GM23338 (cell line): ENCODE measurements around the gene ARHGAP27. TPM values are rescaled to one million over a fixed set of nuclear protein-coding genes. Genes with fewer than 3 reads are reported as not detected.
A peak's percentile ranks its signal among the peaks of the same experiment; 100 is the strongest.

Source experiments
- ATAC-seq: fragments of 200-7000 bp; cut with Tn5 transposase; 3 replicates; pipeline ENCODE4 v1.9.1; 2020
- DNase-seq: peaks from one replicate; pipeline ENCODE4 v3.0.0-alpha.2; 2015; ENCODE audit warnings: low spot score
- H2AFZ ChIP-seq: fragments of 200-600 bp; sonication (generic); 2 replicates; pipeline ENCODE4 v1.8.0; 2016; ENCODE audit warnings: antibody characterized with exemption, mild to moderate bottlenecking, moderate library complexity
- H3F3A ChIP-seq: fragments of 200-600 bp; sonication (generic); replicated peaks from 2 replicates; pipeline ENCODE4 v1.8.0; 2017; ENCODE audit warnings: antibody characterized with exemption, mixed run types, low read depth
- H3K27ac ChIP-seq: fragments of 200-600 bp; sonication (generic); 2 replicates; pipeline ENCODE4 v1.6.1; 2016; ENCODE audit warnings: low read depth
- H3K27me3 ChIP-seq: fragments of 200-600 bp; sonication (generic); 2 replicates; pipeline ENCODE4 v1.8.0; 2016; ENCODE audit warnings: mild to moderate bottlenecking, mixed run types, moderate library complexity; ENCODE audit not compliant: insufficient read depth
- H3K36me3 ChIP-seq: fragments of 200-600 bp; sonication (generic); 2 replicates; pipeline ENCODE4 v1.8.0; 2016; ENCODE audit warnings: mild to moderate bottlenecking; ENCODE audit not compliant: insufficient read depth
- H3K4me1 ChIP-seq: fragments of 200-600 bp; sonication (generic); 2 replicates; pipeline ENCODE4 v1.8.0; 2016; ENCODE audit warnings: mild to moderate bottlenecking, moderate library complexity; ENCODE audit not compliant: insufficient read depth
- H3K4me2 ChIP-seq: fragments of 200-600 bp; sonication (generic); 2 replicates; pipeline ENCODE4 v1.7.1; 2017; ENCODE audit warnings: mixed run types
- H3K4me3 ChIP-seq: fragments of 200-600 bp; sonication (generic); 2 replicates; pipeline ENCODE4 v1.6.1; 2016; ENCODE audit warnings: mixed run types
- H3K79me2 ChIP-seq: fragments of 200-600 bp; sonication (generic); replicated peaks from 2 replicates; pipeline ENCODE4 v1.8.0; 2017; ENCODE audit warnings: mild to moderate bottlenecking; ENCODE audit not compliant: insufficient read depth
- H3K9me2 ChIP-seq: fragments of 200-600 bp; sonication (generic); 2 replicates; pipeline ENCODE4 v1.8.0; 2017; ENCODE audit not compliant: insufficient read depth
- H4K20me1 ChIP-seq: fragments of 200-600 bp; sonication (generic); replicated peaks from 2 replicates; pipeline ENCODE4 v1.8.0; 2017; ENCODE audit warnings: mild to moderate bottlenecking; ENCODE audit not compliant: insufficient read depth
- H3K27ac Mint-ChIP-seq: 2 replicates; pipeline ENCODE4 v1.8.0; 2020; ENCODE audit warnings: inconsistent platforms, mild to moderate bottlenecking, moderate library complexity, mixed read lengths
- H3K27me3 Mint-ChIP-seq: 3 replicates; pipeline ENCODE4 v1.8.0; 2022; ENCODE audit warnings: low read depth, mild to moderate bottlenecking, moderate library complexity, mixed read lengths, inconsistent platforms; ENCODE audit not compliant: insufficient read depth, poor library complexity
- H3K36me3 Mint-ChIP-seq: 3 replicates; pipeline ENCODE4 v1.8.0; 2021; ENCODE audit warnings: low read depth, mild to moderate bottlenecking, inconsistent platforms, moderate library complexity, mixed read lengths
- H3K4me1 Mint-ChIP-seq: 3 replicates; pipeline ENCODE4 v1.8.0; 2020; ENCODE audit warnings: mild to moderate bottlenecking, inconsistent platforms, mixed read lengths
- H3K4me3 Mint-ChIP-seq: 3 replicates; pipeline ENCODE4 v1.8.0; 2021; ENCODE audit warnings: moderate library complexity, mild to moderate bottlenecking, inconsistent platforms, mixed read lengths
- H3K9me3 Mint-ChIP-seq: 3 replicates; pipeline ENCODE4 v1.8.0; 2020; ENCODE audit warnings: moderate library complexity, mild to moderate bottlenecking, inconsistent platforms, mixed read lengths
- CREB1 ChIP-seq: fragments of 250-450 bp; sonication (Bioruptor Pico); IDR thresholded peaks from 2 replicates; pipeline ENCODE4 v1.5.0; 2020; ENCODE audit warnings: low read depth, mild to moderate bottlenecking, moderate library complexity
- CTCF ChIP-seq, 2 experiments: fragments of 200-600 bp in 1 of 2; sonication (generic) in 1 of 2; conservative IDR thresholded peaks; 2 replicates each; pipeline versions ENCODE4 v1.5.1 to v1.6.1; 2016 to 2017; ENCODE audit warnings: antibody characterized with exemption in 2 of 2, low read depth in 2 of 2, mild to moderate bottlenecking in 2 of 2, moderate library complexity in 1 of 2
- ETS1 ChIP-seq: IDR thresholded peaks from 2 replicates; pipeline ENCODE4 v1.6.1; 2016; ENCODE audit warnings: antibody characterized with exemption
- EZH2 ChIP-seq: fragments of 200-600 bp; sonication (generic); IDR thresholded peaks from one replicate; pipeline ENCODE4 v1.8.0; 2017; ENCODE audit warnings: antibody characterized with exemption, mild to moderate bottlenecking, low read depth; ENCODE audit not compliant: unreplicated experiment
- EZH2phosphoT487 ChIP-seq: fragments of 200-600 bp; sonication (generic); IDR thresholded peaks from one replicate; pipeline ENCODE4 v1.8.1; 2018; ENCODE audit warnings: antibody characterized with exemption; ENCODE audit not compliant: unreplicated experiment
- JUNB ChIP-seq: IDR thresholded peaks from one replicate; pipeline ENCODE4 v1.6.1; 2016; ENCODE audit warnings: antibody characterized with exemption; ENCODE audit not compliant: unreplicated experiment
- NANOG ChIP-seq: IDR thresholded peaks from 2 replicates; pipeline ENCODE4 v1.6.1; 2016; ENCODE audit warnings: antibody characterized with exemption, borderline replicate concordance
- POLR2AphosphoS5 ChIP-seq: IDR thresholded peaks from 2 replicates; pipeline ENCODE4 v1.6.1; 2016; ENCODE audit warnings: antibody characterized with exemption, low read depth
- REST ChIP-seq: IDR thresholded peaks from one replicate; pipeline ENCODE4 v1.6.1; 2018; ENCODE audit warnings: antibody characterized with exemption; ENCODE audit not compliant: unreplicated experiment
- STAT1 ChIP-seq: IDR thresholded peaks from one replicate; pipeline ENCODE4 v1.6.1; 2016; ENCODE audit warnings: antibody characterized with exemption; ENCODE audit not compliant: unreplicated experiment
- ZNF114 ChIP-seq: fragments of 250-450 bp; sonication (Bioruptor Pico); IDR thresholded peaks from 2 replicates; pipeline ENCODE4 v1.5.0; 2020; ENCODE audit warnings: mild to moderate bottlenecking, moderate library complexity
- ZNF331 ChIP-seq: fragments of 250-450 bp; sonication (Bioruptor Pico); IDR thresholded peaks from 2 replicates; pipeline ENCODE4 v1.5.0; 2020; ENCODE audit warnings: low read depth, mild to moderate bottlenecking, moderate library complexity
- ZNF462 ChIP-seq: fragments of 250-450 bp; sonication (Bioruptor Pico); IDR thresholded peaks from 2 replicates; pipeline ENCODE4 v1.5.0; 2020; ENCODE audit warnings: mild to moderate bottlenecking, moderate library complexity
- polyA plus RNA-seq: library from polyadenylated mRNA; unstranded; fragments of >200 nt; fragmentation: Nextera tagmentation; extraction: Ambion mirVana; gene quantifications from 2 replicates; pipeline ENCODE4 v1.2.1, GENCODE V29; 2016
- total RNA-seq: library from RNA; depleted of rRNA; stranded (reverse); fragments of >200 nt; shearing (Covaris generic); gene quantifications from 2 replicates; pipeline ENCODE4 v1.2.3, GENCODE V29; 2014

ARHGAP27 gene
- total and polyA plus RNA-seq, 2 experiments from 2014 or later, result 5.9 to 17.7 TPM

- no peaks in the 10 kb centered on the region for H3K36me3 Mint-ChIP-seq
- Histone ChIP-seq H4K20me1 (no peaks in the 10 kb centered on the region), H3K4me1 (peaks cover 10% of the 10 kb centered on the region), H3K79me2 (no peaks in the 10 kb centered on the region), H3K36me3 (no peaks in the 10 kb centered on the region), H3K27me3 (no peaks in the 10 kb centered on the region), H3F3A (0 out of 2 replicates have a peak, but pooled peaks cover 3% of the 10 kb centered on the region), H3K4me3 (peak overlapping the region; percentile 84), H3K27ac (no peak overlapping the region), H3K4me2 (peak overlapping the region; percentile 97), H2AFZ (peak overlapping the region; percentile 99), H3K9me2 (no peaks in the 10 kb centered on the region)
- H3K9me3 Mint-ChIP-seq, result no peaks in the 10 kb centered on the region
- peaks cover 39% of the 10 kb centered on the region for H3K4me1 Mint-ChIP-seq
- no peak overlapping the region for H3K27ac Mint-ChIP-seq
- TF ChIP-seq JUNB (no peak), ZNF462 (no peak), ZNF331 (CRISPR knock-in tag) (no peak), STAT1 (no peak), ETS1 (no peak), CREB1 (no peak), EZH2 (no peak), CTCF (conservative IDR thresholded peaks at IDR 0.05; ENCODE audit: low read depth in 2 of 2) (no peak), EZH2phosphoT487 (no peak), ZNF114 (no peak), POLR2AphosphoS5 (no peak), REST (no peak), NANOG (no peak)
- no peak for ATAC-seq
- no peak for DNase-seq
- H3K4me3 Mint-ChIP-seq, result peak overlapping the region; percentile 65
- H3K27me3 Mint-ChIP-seq, result peaks cover 10% of the 10 kb centered on the region
Measured at GRCh38 chr17:45406107-45406506, 26.6 kb downstream of the ARHGAP27 start.
